GM10248 (cell line): ENCODE data around the gene BEND5.

Source experiments
- CTCF ChIA-PET: fragments of 300-600 bp; sonication (Branson Sonifier 250); formaldehyde crosslinking; extraction: SDS; loops from one replicate; lab custom pipeline; 2021; ENCODE audit warnings: antibody characterized with exemption; lab: Yijun Ruan, JAX
- POLR2A ChIA-PET: fragments of 350-650 bp; sonication (Branson Sonifier 250); formaldehyde crosslinking; extraction: SDS; loops from one replicate; lab custom pipeline; 2020; ENCODE audit warnings: antibody characterized with exemption; lab: Yijun Ruan, JAX
- DNase-seq: peaks from one replicate; pipeline ENCODE4 v3.0.0; 2012; ENCODE audit errors: extremely low spot score
- CTCF ChIP-seq: IDR thresholded peaks from 2 replicates; pipeline ENCODE4 v1.5.1; 2012; ENCODE audit warnings: mild to moderate bottlenecking, low read depth; ENCODE audit errors: extremely low read depth, missing control alignments, control extremely low read depth

The BEND5 gene

GRCh38 chr1:48746906-48747305 is 29.8 kb downstream of the BEND5 start:
- no peak for DNase-seq
- ChIA-PET CTCF (no interaction called here), POLR2A (no interaction called here)
- no peak for TF ChIP-seq CTCF

- POLR2A ChIA-PET: no interaction called here
- no peak for DNase-seq
- CTCF ChIA-PET: interaction anchor here (1.2 to 2.4 kb wide), 4 partner anchors 8 to 73 kb away, joined by 4 to 10 read pairs (median 5); no protein-coding TSS in a partner anchor
- no peak for TF ChIP-seq CTCF
These were observed 32.7 kb downstream of the BEND5 start for GRCh38 chr1:48744032-48744431.

- POLR2A ChIA-PET: no interaction called here
- no peak for DNase-seq
- TF ChIP-seq CTCF: no peak
- CTCF ChIA-PET: interaction anchor here (1.0 to 2.4 kb wide), 6 partner anchors 9 to 74 kb away, joined by 3 to 10 read pairs (median 4); no protein-coding TSS in a partner anchor
These were observed 33.2 kb downstream of the BEND5 start for GRCh38 chr1:48743480-48743879.

GRCh38 chr1:48741380-48741779 is 35.3 kb downstream of the BEND5 start:
- POLR2A ChIA-PET: no interaction called here

GRCh38 chr1:48740621-48741020 is 36.1 kb downstream of the BEND5 start:
- DNase-seq: no peak
- ChIA-PET CTCF (interaction anchor here (1.4 kb wide), 1 partner anchor 10 kb away, joined by 4 read pairs; no protein-coding TSS in a partner anchor), POLR2A (no interaction called here)
- no peak for TF ChIP-seq CTCF

More at GRCh38 chr1:48741380-48741779, 35.3 kb downstream of the BEND5 start:
- DNase-seq: no peak
- CTCF ChIA-PET: no interaction called here
- no peak for TF ChIP-seq CTCF

- no peak for TF ChIP-seq CTCF
- ChIA-PET POLR2A (no interaction called here), CTCF (no interaction called here)
- DNase-seq: no peak
These were observed 37.6 kb downstream of the BEND5 start for GRCh38 chr1:48739091-48739490.
